Activated CD4-positive, alpha-beta T cell treated with anti-CD3 and anti-CD28 coated beads, Interleukin-2, amount 50 U/mL, for 1 hour (primary cell): Measurements from ENCODE around the gene IMP3.

ENCODE experiments used
- DNase-seq: peaks from one replicate; pipeline ENCODE4 v3.0.0-alpha.2; 2020

The IMP3 gene

DNA sequence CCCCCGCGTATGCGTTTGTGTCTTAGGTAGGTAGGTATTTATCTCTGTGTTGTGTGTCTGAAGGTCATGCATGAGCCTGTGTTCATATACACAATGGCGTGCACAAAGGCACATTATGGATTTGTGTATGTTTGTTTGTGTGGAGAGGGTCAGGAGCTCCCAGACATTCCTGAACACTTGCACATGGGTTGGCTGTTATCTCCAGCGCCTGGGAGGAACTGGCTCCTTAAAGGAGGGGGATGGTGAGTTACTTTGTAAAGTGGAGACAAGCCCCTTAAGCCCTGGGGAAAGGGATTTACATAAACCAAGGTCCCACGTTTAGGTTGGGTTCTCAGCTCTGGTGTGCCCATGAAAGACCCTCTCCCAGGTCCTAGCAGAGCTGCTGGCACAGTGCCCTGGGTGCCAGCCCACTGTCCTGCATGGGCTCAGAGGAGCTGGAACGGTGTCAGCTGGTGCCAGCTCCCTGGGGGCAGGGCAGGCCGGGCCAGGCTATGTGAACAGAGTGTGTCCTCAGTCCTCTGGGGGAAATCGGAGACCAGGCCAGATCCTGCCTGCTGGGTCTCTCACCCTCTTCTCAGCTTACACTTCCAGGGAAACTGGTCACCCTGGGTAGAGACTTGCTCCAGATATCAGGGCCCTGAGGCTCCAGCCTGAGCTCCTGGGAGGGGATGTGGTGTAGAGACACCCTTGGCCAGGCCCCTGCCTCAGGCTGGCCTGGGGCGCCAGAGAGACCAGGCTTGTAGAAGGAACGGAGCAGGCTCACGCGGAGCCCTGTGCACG lies 32.8 kb upstream of the IMP3 start:
- no peak for DNase-seq

DNA sequence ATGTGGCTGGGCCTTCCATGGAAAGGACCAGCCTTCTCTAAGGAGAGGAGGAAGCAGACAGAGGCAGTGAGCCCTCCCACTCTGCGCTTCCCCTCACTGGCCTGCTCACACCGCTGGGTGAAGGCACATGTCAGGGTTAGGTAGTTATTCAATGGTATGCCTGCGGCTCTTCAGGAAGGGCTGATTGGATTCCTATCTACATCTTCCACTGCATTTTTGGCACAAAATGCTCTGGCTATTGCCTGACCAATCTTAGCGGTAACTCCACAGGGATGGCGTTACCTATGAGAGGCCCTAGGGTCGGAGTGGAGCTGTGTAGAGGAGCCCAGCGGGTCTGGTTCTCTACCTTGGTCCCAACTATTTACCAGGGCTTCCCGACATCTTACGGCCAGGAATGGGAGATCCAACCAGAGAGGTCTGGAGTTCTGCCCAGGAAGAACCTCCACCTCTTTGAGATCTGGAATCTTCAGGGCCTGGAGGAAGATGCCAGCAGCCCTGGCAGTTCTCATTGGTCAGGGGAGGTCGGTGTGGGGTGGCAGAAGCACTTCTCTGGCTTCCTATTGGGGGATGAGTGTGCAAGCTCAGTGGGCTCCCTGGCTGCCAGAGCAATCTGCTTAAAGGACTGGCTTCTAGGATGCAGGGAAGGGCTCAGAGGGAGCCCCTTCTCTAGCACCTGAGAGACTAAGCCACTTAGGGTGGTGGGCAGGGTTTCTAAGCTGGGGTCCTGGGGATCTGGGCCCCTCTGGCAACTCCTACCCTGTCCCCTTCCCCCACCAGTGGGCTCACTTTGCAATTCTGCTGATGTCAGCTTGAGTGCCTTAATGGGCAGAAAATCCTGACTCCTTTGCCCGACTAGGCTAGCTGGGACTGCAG lies 31.9 kb upstream of the IMP3 start:
- DNase-seq: no peak

DNA sequence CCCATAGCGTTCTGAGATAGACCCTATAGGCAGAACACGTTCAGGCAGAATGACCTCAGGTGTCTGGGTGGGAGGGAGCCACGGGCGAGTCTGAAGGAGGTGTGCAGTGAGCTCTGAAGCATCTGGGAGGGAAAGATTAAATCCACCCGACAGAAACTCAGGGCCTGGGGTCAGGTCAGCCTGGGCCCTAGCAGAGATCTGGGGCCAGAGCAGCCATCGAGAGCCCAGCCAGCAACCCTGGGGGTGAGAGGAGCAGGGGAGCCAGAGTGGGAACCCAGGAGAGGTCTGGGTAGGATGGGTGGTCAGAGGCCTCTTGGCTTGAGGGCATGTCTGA lies 29.8 kb upstream of the IMP3 start:
- no peak for DNase-seq

DNA sequence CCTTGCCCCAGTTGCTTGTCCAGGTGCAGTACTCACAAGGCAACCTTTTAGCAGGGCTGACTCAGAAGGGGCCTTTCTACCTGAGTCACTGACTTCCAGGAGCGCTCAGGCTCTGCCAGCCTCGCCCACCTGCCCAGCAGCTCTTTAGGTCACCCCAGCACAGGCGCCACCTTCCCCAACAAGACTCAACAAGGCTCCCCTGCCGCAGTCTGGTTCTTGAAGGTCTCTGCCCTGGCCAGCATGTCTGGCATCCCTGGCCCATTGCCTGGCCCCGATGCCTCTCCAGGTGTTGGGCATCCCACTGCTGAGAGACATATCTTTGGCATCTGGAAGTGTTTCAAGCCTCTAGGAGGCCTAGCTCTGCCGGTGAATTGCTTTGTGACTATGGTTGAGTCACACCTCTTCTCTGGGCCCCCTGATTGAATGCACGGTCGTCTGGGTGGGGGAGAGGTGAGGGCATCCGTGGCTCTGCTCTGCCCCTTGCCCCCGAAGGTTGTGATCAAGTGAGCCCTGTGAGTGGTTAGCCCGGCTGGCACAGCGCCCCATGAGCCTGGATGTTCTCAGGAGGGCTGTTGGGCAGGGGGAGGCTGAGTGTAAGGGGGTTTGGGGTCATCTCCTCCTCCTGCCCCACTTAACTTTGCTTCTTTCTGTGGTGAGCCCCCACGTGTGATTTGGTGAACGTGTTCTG lies 29.3 kb upstream of the IMP3 start:
- DNase-seq: no peak

DNA sequence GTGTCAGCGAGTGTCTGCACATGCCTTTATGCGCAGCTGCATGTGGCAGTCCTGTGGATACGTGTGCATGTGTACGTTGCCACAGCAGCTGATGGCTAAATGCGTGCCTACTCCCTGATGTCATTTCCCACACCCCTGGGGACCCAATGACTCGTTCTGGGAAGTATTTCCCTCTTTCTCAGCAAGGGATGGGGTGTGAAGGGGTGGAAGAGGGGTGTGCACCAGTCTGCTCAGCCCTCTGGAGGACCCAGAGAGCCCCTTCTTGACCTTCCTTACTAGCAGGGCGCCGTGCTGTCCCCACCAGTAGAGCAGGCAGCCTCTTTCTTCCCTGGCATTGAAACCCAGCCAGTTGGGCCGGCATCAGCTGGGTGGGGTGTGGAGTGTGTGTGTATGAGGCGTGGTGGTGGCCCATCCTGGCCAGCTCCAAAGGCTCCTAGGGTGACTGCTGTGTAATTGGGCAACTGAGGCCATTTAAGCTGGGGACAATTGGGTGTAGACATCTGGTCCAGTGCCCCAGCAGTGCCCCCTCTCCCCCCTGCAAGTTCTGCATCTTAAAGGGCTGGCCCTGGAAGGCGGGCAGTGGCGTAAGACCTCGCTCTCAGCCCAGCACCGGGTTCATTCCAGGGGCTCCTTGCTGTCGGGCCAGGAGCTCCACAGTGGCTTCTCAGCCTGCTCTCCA lies 26.9 kb upstream of the IMP3 start:
- no peak for DNase-seq

DNA sequence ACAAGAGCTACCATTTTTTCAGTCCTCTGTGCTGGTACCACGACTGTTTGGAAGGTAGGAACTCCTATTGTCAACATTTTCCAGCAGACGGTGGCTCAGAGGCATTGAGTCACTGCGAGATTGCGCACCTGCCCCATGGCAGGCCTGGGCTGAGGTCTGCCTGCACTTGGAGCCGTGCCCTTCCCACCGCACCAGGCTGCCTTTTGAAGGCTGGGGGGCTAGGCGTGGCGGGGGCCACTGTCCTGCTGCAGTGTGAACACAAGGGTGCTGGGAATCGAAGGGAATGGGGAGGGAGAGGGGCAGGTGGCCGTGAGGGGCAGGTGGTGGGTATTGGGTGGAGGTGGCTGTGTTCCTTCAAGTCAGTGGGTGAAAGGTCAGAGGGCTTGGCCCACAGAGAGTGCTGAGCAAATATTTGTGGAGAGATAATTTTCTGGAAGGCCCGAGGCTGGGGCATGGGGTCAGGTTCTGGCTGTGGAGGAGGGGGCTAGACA lies 24.0 kb upstream of the IMP3 start:
- DNase-seq: no peak

DNA sequence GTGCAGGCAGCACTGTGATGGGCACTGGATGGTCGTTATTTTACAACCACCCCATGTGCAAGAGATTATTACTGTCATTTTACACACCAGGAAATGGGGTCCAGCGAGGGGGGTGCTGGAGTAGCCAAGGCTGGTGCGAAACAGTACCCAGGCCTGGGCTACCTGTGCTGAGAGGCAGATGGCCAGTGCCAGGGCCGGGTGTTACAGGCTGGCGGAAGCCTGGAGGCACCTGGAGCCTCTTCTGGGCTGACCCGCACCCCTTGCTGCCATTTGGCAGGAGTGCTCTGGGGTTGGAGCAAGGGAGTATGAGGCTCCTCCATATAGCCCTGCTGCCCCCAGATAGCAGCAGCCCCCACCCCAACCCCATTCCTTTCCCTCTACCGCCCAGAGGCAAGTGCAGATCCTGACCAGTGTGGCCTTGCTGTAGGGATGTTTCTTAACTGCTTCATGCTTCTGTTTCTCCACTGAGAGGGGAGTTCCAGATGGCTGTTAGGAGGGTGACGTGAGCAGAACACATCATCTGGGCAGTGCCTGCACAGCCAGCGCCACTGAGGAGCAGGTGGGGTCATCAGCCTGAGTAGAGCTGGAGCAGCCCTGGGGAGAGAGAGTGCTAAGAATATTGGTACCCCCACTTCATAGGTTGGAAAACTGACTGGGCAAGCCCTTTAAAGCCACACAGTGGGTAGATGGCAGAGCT lies 22.9 kb upstream of the IMP3 start:
- no peak for DNase-seq

DNA sequence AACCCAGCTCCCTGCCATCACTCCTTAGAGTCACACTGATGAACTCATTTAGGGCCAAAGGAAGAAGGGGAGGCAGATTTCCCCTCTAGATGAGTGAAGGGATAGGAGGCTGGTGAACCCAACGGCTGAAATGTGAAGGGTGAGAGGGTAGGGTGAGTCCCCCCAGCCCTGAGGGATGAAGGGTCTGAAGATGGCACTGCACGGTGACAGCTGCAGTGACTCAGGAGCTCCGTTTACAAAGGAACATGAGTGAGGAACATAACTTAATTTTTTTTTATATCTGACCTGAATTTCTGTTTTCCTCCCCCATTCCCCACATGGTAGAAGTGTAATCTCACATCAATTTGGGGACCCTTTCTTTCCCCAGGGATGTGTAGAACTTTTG lies 21.7 kb upstream of the IMP3 start:
- DNase-seq: no peak

DNA sequence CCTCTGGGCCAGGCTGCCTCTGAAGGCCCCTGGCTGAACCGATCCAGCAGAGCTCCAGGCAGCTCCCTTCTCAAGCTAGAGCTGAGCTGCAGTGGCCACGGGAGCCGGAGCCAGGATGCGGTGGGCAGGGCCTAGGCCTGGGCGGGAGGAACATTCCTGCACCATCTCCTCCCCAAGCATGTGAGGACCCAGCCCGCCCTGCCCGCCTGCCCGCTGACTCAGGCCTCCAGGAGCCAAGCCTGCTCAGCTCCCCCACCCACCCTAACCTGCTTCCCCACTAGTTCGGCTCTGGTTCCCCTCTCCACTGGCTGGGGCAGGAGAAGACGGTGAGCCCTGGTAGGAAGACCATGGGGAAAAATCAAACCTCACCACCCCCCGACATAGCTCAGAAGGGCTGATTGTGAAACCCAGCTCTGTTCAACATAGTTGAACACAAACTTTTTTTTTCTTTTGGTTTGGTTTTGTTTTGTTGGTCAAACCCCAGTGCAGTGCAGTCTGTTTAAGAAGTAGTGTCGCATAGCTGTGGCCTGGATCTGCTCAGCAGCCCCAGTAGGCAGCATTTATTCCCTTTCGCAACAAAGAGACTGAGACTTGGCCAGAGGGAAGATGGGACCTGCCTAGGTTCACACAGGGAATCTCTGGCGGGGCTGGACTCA lies 21.2 kb upstream of the IMP3 start:
- no peak for DNase-seq

DNA sequence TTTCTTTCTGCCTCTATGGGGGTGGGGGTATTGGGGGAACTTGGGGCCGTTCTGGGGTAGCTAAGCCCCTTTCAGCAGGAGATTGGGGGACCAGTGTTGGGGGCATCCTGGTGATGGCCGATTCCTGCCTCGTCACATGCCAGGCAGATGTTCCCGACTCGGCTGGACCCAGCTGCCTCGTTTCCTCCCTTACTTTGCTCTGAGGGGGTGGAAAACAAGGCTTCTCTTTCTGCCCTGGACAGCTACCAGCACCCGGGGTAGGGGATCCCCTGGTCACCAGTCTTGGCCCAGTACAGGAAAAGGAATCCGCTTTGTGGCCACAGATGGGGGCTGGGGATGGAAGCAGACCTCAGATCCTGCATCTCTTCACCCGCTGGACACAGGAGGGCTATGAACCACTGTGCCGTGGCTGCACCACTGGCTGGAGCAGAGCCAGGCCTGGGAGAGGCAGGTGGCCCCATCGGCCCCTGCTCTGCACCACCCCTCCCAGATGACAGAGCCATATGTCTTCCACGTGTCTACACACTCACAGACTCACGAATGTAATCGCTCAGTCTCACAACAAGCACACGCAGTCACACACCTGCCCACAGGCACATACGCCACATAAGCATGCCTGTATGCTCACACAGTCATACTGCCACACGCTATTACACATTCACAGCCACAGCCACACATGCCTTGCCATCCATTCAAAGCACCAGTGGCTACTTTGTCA lies 20.1 kb upstream of the IMP3 start:
- no peak for DNase-seq

DNA sequence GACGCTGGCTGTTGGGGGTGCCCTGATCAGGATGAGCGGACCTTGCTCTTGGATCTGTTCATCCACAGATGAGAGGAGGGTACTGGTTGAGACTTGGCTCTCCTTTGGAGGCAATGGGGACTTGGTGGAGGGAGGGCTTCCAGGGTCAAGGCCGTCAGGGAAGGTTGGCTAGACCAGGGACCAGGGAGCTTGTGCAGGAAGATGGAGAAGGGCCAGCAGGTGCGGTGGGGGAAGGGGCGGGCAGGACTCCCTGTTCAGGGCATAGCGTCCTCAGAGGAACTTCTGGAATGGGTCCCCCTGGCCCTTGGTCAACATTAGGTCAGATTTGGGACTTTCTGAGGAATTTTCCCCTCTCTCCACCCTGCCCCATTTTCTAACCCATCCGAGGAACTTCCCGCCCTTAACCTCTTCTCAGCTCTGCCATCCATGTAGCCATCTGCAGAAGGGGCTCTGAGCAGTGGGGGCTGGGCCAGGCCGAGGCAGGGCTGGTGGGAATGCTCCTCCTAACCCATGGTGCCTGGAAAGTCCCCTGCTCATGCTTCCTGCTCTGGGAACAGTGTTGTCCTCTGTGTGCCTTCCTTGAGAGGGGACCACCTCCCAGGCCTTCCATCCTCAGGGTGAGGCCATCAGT lies 19.2 kb upstream of the IMP3 start:
- no peak for DNase-seq

DNA sequence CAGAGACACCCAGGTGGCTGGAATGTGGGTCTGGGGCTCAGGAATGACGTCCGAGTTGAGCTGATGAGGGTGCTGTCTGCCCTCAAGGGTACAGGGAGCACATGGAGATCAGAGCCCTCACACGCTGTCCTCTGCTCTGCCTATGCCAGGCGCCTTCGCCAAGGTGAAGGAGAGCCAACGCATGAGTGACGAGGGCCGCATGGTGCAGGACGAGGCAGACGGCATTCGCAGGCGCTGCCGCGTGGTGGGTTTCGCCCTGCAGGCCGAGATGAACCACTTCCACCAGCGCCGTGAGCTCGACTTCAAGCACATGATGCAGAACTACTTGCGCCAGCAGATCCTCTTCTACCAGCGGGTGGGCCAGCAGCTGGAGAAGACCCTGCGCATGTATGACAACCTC lies 16.8 kb upstream of the IMP3 start:
- DNase-seq: no peak

DNA sequence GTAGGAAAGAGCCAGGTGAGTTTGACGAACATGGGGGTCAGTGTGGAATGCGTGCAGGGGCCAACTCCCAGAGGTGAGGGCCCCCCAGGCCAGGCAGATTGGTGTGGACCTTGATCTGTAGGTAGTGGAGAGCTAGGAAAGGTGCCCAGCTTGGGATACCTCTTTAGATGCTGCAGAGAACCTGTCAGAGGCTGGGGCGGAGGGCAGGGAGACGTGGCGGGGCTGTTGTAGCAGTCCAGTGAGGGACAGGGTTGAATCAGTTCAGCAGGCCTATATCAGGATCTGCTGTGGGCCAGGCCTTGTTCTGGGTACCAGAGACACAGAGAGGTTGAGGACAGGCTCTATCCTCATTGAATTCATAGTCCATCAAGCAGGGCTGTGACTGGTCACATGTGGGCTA lies 16.3 kb upstream of the IMP3 start:
- DNase-seq: no peak

DNA sequence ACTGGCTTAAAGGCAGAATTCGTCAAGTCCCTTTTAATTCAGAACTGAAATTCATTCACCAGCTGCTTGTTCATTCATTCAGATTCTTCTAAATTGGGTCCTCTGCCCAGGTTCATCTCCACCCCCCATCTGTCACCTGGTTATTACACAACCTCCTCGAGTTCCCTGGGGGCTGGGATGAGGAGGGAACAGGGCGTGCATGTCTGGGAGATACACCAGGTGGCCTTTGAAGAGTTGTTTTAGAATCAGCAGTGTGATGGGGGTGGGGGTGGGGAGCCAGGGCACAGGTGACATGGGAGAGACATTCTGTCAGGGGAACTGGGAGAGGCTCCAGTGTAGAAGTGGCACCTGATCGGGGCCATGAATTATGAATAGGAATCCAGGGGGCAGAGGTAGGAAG lies 15.9 kb upstream of the IMP3 start:
- DNase-seq: no peak

DNA sequence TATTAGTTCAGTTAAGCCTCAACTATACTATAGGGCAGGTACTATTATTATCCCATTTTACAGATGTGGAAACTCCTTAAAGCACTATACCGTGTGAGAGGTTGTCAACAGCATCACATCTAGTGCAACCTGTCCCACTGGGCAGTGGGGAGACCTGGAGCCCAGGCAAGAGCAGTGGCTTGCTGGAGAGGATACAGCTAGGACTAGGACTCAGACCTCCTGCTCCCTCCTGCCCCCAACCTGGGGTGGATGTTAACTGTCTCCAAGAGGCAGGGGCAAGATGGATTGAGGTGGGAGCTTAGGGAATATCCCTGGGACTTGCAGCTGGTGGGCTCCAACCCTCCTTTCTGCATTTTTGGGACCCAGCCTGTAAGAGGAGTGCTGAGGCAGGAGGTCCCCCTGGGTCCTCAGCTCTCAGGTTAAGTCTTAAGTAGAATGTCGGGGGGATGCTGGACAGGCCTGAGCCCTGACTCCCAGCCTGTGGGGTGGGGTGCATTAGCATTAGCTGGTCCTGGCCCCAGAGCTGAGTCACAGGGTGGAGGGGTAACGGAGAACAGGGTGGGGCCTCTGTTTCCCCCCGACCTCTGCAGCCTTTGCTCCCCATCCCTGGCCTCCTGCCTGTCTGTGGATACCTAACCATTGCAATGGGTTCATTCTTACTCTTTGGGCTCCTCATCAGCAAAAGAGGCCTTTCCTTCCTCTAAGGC lies 14.3 kb upstream of the IMP3 start:
- DNase-seq: no peak

DNA sequence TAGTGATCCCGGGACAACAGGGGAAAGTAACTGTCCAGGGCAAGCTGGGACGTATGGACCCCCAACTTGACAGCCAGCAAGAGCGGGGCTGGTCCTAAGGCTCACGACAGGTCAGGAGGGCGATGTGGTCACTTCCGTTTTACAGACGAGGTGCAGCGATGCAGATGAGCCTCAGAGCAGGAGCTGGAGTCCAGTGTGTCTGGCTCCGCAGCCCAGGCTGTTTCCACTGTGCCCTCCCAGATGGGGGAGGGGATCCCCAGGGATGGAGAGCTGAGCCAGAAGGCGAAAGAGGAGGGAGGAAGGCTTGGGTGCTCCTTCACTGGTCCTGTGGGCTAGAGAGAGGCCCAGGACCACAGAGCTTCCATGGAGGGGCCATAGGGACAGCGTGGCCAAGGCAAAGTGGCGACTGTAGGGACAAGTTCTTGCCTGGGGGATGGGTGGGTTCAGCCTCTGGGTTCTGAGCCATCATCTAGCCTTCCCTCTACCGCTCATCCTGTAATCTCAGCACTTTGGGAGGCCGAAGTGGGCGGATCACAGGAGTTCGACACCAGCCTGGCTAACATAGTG lies 13.4 kb upstream of the IMP3 start:
- no peak for DNase-seq

DNA sequence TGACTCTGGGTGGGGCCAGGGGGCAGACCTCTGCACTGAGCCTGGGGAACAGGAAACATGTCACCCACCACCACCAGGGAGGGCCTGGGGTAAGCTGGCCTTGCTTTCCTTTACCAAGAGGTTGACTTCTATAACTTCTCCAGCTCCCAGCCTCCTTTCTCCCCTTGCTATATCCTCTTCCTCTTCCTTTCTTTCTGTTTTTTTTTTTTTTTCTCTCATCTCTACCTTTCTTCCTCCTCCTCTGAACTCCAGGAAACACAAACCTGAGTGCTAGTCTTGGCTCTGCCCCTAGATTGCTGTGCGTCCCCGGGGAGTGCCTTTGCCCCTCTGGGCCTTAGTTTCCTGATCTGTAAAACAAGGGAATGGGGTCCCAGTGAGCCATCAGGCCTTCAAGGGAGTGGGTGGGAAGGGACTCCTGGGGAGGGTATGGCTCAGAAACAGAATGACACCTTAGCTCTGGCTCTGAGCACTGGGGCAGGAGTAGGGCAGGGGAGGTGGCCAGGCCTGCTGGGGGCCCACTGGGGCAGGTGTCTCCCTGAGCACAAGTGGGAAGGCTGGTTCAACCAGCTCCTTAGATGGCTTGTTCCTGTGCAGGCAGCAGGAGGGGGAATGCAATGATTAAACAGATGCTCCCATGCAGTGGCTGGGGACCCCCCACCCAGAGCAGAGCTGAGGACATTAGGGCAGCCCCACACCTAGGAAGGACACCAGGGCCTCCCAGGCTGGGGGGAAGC lies 12.0 kb upstream of the IMP3 start:
- DNase-seq: no peak

DNA sequence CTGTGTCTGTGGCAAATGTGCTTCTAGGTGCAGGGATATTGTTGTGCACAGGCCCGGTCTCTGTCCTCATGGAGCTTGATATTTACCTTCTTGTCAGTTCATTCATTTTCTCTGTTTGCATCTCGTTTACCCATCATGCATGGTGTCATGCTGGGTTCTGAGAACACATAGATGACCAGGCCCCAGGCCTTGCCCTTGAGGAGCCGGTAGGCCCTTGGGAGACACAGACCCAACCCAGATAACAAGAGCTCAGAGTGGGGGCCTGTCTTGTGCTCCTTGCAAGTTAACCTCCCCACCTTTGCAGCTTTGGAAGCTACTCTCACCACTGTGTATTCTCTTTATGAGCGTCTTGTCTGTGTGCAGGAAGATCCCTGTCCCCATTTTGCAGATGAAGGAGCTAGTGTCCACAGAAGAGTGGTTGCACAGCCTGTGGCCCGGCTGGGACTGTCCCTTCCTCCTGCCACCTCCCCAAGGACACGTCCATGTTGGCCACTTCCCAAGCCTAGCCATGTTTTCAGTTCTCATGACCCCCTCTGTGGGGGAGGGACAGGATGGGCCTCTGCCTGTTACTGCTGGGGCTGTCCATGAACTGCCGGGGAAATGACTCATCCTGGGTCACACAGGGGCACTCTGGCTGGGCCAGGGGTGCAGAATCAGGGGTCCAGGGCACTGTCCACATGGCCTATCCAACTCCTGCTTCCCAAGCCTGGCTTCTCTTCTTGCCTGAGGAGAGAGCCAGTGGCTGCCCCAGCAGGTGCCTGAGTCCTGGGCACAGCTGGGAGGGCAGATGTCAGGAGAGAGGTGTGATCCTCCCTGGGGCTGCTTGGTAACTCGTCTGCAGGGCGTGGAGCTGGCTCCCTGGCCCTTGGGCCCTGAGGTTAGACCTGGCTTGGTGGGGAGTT lies 11.1 kb upstream of the IMP3 start:
- DNase-seq: no peak
